ENCODE results near the gene NCKAP5.

NCKAP5 gene

GRCh38 chr2:133107058-133107815 lies 461.0 kb downstream of the NCKAP5 start:
- DNase-seq (ENCODE audit: low read depth in 2 of 3, low spot score in 2 of 3): no peak

GRCh38 chr2:133104871-133105270 lies 463.4 kb downstream of the NCKAP5 start:
- DNase-seq (ENCODE audit: low read depth in 2 of 3, low spot score in 2 of 3): no peak

- no peak for DNase-seq (ENCODE audit: low read depth in 2 of 3, low spot score in 2 of 3)
Measured at GRCh38 chr2:133098787-133099186, 469.5 kb downstream of the NCKAP5 start.

- no peak for DNase-seq (ENCODE audit: low read depth in 2 of 3, low spot score in 2 of 3)
Measured at GRCh38 chr2:133097666-133098065, 470.6 kb downstream of the NCKAP5 start.

- DNase-seq (ENCODE audit: low read depth in 2 of 3, low spot score in 2 of 3): no peak
Measured at GRCh38 chr2:133092571-133092970, 475.7 kb downstream of the NCKAP5 start.

GRCh38 chr2:133090358-133090757 lies 477.9 kb downstream of the NCKAP5 start:
- DNase-seq (ENCODE audit: low read depth in 2 of 3, low spot score in 2 of 3): no peak

- DNase-seq (ENCODE audit: low read depth in 2 of 3, low spot score in 2 of 3): no peak
Measured at GRCh38 chr2:133086176-133086575, 482.1 kb downstream of the NCKAP5 start.

- no peak for DNase-seq (ENCODE audit: low read depth in 2 of 3, low spot score in 2 of 3)
Measured at GRCh38 chr2:133085646-133086045, 482.6 kb downstream of the NCKAP5 start.

GRCh38 chr2:133082034-133082433 lies 486.2 kb downstream of the NCKAP5 start:
- no peak for DNase-seq (ENCODE audit: low read depth in 2 of 3, low spot score in 2 of 3)

- DNase-seq (ENCODE audit: low read depth in 2 of 3, low spot score in 2 of 3): no peak
Measured at GRCh38 chr2:133080822-133081221, 487.4 kb downstream of the NCKAP5 start.

GRCh38 chr2:133078667-133079411 lies 489.4 kb downstream of the NCKAP5 start:
- no peak for DNase-seq (ENCODE audit: low read depth in 2 of 3, low spot score in 2 of 3)

GRCh38 chr2:133077269-133077822 lies 490.9 kb downstream of the NCKAP5 start:
- DNase-seq (ENCODE audit: low read depth in 2 of 3, low spot score in 2 of 3): no peak

GRCh38 chr2:133072837-133073694 lies 495.2 kb downstream of the NCKAP5 start:
- no peak for DNase-seq (ENCODE audit: low read depth in 2 of 3, low spot score in 2 of 3)

GRCh38 chr2:133063775-133064174 lies 504.5 kb downstream of the NCKAP5 start:
- DNase-seq (ENCODE audit: low read depth in 2 of 3, low spot score in 2 of 3): no peak

GRCh38 chr2:133062931-133063665 lies 505.2 kb downstream of the NCKAP5 start:
- no peak for DNase-seq (ENCODE audit: low read depth in 2 of 3, low spot score in 2 of 3)

GRCh38 chr2:133061874-133062593 lies 506.2 kb downstream of the NCKAP5 start:
- DNase-seq (ENCODE audit: low read depth in 2 of 3, low spot score in 2 of 3): no peak

- DNase-seq (ENCODE audit: low read depth in 2 of 3, low spot score in 2 of 3): no peak
Measured at GRCh38 chr2:133054297-133054696, 514.0 kb downstream of the NCKAP5 start.

- no peak for DNase-seq (ENCODE audit: low read depth in 2 of 3, low spot score in 2 of 3)
Measured at GRCh38 chr2:133053541-133053940, 514.7 kb downstream of the NCKAP5 start.

GRCh38 chr2:133045787-133046186 lies 522.5 kb downstream of the NCKAP5 start:
- DNase-seq (ENCODE audit: low read depth in 2 of 3, low spot score in 2 of 3): no peak

GRCh38 chr2:133044556-133044955 lies 523.7 kb downstream of the NCKAP5 start:
- no peak for DNase-seq (ENCODE audit: low read depth in 2 of 3, low spot score in 2 of 3)
